Activated B cell treated with CpG ODN at 0.5 μM for 24 hours (primary cell): ENCODE data around the gene NPB. TPM values are rescaled to one million over a fixed set of nuclear protein-coding genes. Genes with fewer than 3 reads are reported as not detected.
A peak's percentile ranks its signal among the peaks of the same experiment; 100 is the strongest.

Source experiments
- ATAC-seq: fragments of 200-7000 bp; cut with Tn5 transposase; one replicate; pipeline ENCODE4 v1.10.0; 2021; ENCODE audit warnings: low read depth, mild to moderate bottlenecking, moderate library complexity
- CTCF ChIA-PET: fragments of 350-600 bp; sonication (Branson Sonifier 250); formaldehyde crosslinking; loops from one replicate; lab custom pipeline; 2021; ENCODE audit warnings: antibody characterized with exemption; lab: Charles Lee
- POLR2A ChIA-PET: fragments of 350-600 bp; sonication (Branson Sonifier 250); formaldehyde crosslinking; loops from one replicate; lab custom pipeline; 2021; ENCODE audit warnings: antibody characterized with exemption; lab: Charles Lee
- DNase-seq: peaks from one replicate; pipeline ENCODE4 v3.0.0; 2022
- H3K27ac Mint-ChIP-seq: one replicate; pipeline ENCODE4 v1.8.0; 2020; ENCODE audit warnings: mixed read lengths
- H3K27me3 Mint-ChIP-seq: one replicate; pipeline ENCODE4 v1.8.0; 2021; ENCODE audit warnings: mixed read lengths
- H3K36me3 Mint-ChIP-seq: one replicate; pipeline ENCODE4 v1.8.0; 2021; ENCODE audit warnings: low read depth, mixed read lengths
- H3K4me1 Mint-ChIP-seq: one replicate; pipeline ENCODE4 v1.8.0; 2021; ENCODE audit warnings: mixed read lengths
- H3K4me3 Mint-ChIP-seq: one replicate; pipeline ENCODE4 v1.8.0; 2020; ENCODE audit warnings: mild to moderate bottlenecking, mixed read lengths
- H3K9me3 Mint-ChIP-seq: one replicate; pipeline ENCODE4 v1.8.0; 2020; ENCODE audit warnings: mixed read lengths
- intact Hi-C: fragments of 100-400 bp; cut with micrococcal nuclease; formaldehyde crosslinking; loops from one replicate; pipeline ENCODE4 v1.15.1; 2024
- total RNA-seq: library from RNA; stranded (reverse); gene quantifications from 2 replicates; pipeline ENCODE4 v1.2.3, GENCODE V29; 2022
- TF ChIP-seq, protein P1 (sequence below): fragments of 200-600 bp; IDR thresholded peaks from one replicate; pipeline ENCODE4 v1.8.0; 2022; ENCODE audit warnings: antibody characterized with exemption, mild to moderate bottlenecking

The NPB gene
- total RNA-seq, 1 donor from 2014 or later: 0.24 TPM

DNA sequence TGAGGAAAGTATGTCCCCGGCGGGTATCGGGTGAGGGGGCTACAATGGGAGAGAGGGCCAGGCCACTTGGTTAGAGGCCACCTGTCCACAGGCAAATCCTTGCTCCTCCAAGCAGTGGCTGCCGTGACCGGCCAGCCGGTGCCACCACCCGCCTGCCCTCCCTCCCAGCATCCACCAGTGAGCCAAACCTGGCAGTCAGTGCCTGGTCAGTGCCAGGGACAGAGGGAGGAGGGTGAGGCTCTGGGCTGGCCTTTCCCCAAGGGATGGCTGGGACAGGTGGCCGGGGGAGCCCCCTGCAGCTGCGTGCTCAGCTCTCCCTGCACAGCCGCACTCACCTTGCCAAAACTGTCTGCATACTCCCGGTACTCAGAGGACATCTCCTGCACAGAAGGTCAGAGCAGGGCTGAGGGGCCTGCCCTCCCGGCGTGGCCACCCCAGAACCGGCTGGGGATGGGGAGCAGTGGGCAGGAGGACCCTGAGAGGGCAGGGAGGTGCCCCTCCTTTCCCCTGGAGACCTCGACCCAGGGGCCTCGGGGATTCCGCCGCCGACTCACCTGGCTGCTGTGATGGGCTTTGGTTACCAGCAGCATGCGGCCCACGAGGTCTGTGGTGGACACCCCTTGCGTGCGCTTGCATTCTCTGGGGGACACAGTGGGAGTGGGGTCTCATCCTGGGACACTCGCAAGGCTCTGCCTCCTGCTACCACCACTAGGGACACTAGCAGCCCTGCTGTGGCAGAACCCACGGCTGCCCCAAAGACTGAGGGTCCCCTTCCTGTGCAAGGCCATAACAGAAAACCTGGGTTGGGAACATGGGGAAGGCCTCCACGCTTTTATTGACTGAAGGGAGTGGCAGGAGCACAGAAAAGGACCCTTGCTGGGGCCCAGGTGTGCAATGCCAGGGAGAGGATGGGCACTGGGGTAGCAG is 5.4 kb downstream of the NPB start:
- H3K4me1 Mint-ChIP-seq: peaks cover 9% of the 10 kb centered on the region
- TF ChIP-seq, protein P1, sequence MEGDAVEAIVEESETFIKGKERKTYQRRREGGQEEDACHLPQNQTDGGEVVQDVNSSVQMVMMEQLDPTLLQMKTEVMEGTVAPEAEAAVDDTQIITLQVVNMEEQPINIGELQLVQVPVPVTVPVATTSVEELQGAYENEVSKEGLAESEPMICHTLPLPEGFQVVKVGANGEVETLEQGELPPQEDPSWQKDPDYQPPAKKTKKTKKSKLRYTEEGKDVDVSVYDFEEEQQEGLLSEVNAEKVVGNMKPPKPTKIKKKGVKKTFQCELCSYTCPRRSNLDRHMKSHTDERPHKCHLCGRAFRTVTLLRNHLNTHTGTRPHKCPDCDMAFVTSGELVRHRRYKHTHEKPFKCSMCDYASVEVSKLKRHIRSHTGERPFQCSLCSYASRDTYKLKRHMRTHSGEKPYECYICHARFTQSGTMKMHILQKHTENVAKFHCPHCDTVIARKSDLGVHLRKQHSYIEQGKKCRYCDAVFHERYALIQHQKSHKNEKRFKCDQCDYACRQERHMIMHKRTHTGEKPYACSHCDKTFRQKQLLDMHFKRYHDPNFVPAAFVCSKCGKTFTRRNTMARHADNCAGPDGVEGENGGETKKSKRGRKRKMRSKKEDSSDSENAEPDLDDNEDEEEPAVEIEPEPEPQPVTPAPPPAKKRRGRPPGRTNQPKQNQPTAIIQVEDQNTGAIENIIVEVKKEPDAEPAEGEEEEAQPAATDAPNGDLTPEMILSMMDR: no peak
- peaks cover 28% of the 10 kb centered on the region for H3K36me3 Mint-ChIP-seq
- DNase-seq (no peak), ATAC-seq (no peak)
- H3K27ac Mint-ChIP-seq: no peak overlapping the region
- H3K4me3 Mint-ChIP-seq: no peak overlapping the region
- ChIA-PET CTCF (no interaction called here), POLR2A (no interaction called here)
- H3K9me3 Mint-ChIP-seq: no peaks in the 10 kb centered on the region
- intact Hi-C loops: no loop called here
- H3K27me3 Mint-ChIP-seq: no peaks in the 10 kb centered on the region

DNA sequence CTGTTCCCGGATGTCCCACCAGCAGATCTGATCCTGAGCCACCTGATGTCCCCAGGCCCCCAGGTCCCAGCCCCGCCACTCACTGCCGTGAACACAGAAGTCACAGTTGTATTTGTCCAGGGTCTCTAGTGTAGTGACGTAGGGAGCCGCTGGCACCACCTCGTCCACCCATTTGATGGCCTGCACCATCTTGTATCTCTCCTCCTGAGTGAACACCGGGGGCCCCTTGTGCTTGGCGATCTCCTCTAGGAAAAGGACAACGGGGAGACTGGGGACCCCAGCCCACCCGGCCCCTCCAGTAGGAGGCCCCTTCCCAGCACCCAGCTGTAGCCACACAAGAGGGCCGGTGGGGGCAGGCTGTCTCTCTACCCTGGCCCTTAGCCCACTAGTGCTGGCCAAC is 6.8 kb downstream of the NPB start:
- no peaks in the 10 kb centered on the region for H3K27me3 Mint-ChIP-seq
- H3K9me3 Mint-ChIP-seq: no peaks in the 10 kb centered on the region
- no peak overlapping the region for H3K27ac Mint-ChIP-seq
- H3K4me3 Mint-ChIP-seq: no peak overlapping the region
- H3K36me3 Mint-ChIP-seq: peaks cover 41% of the 10 kb centered on the region
- CTCF ChIA-PET: no interaction called here
- DNase-seq: no peak
- intact Hi-C loops: no loop called here
- ATAC-seq: no peak
- POLR2A ChIA-PET: interaction anchor here (1.9 kb wide), 1 partner anchor 17 kb away, joined by 6 read pairs; the partner anchor contains the start of gene ANAPC11
- H3K4me1 Mint-ChIP-seq: peaks cover 9% of the 10 kb centered on the region
- TF ChIP-seq, protein P1: no peak

DNA sequence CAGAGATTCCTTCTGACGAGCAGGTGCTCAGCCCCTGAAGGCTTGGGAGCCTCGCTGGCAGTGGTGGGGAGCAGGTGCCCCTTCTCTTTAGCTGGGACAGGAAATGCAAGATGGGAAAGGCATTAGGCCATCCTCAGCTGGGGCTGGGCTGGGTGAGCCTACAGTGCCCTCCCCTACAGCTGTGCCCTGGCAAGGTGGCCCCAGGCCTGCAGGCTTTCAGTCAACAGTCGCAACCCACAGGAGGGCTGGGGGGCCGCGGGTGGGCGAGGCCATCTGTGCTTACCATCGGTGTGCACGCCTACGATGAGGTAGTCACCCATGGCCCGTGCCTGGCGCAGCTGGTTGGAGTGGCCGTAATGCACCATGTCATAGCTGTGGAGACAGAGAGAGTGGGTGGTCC is 7.2 kb downstream of the NPB start:
- H3K36me3 Mint-ChIP-seq: peaks cover 43% of the 10 kb centered on the region
- intact Hi-C loops: no loop called here
- H3K9me3 Mint-ChIP-seq: no peaks in the 10 kb centered on the region
- H3K27me3 Mint-ChIP-seq: no peaks in the 10 kb centered on the region
- ATAC-seq: no peak
- ChIA-PET CTCF (no interaction called here), POLR2A (interaction anchor here (1.9 kb wide), 1 partner anchor 17 kb away, joined by 6 read pairs; the partner anchor contains the start of gene ANAPC11)
- H3K27ac Mint-ChIP-seq: no peak overlapping the region
- TF ChIP-seq, protein P1: no peak
- peaks cover 9% of the 10 kb centered on the region for H3K4me1 Mint-ChIP-seq
- peak overlapping the region; percentile 28 for H3K4me3 Mint-ChIP-seq
- no peak for DNase-seq

GRCh38 chr17:81909966-81910839 is 8.2 kb downstream of the NPB start:
- TF ChIP-seq, protein P1: no peak
- ATAC-seq: no peak
- Mint-ChIP-seq H3K36me3 (peaks cover 47% of the 10 kb centered on the region), H3K27ac (no peak overlapping the region), H3K4me3 (peak overlapping the region; percentile 85), H3K27me3 (no peaks in the 10 kb centered on the region), H3K4me1 (peaks cover 9% of the 10 kb centered on the region), H3K9me3 (no peaks in the 10 kb centered on the region)
- intact Hi-C loops: no loop called here
- DNase-seq: no peak
- CTCF ChIA-PET: no interaction called here
- POLR2A ChIA-PET: interaction anchor here (1.9 kb wide), 1 partner anchor 18 kb away, joined by 6 read pairs; the partner anchor contains the start of gene ANAPC11
